MM.1S (cell line): Measurements from ENCODE around the gene PIGQ.
A peak's percentile ranks its signal among the peaks of the same experiment; 100 is the strongest.

Experiments used
- DNase-seq: peaks from one replicate; pipeline ENCODE4 v3.0.0-alpha.2; 2015
- H2AFZ ChIP-seq: fragments of 300-600 bp; sonication (generic); 2 replicates; pipeline ENCODE4 v1.6.0; 2016; ENCODE audit warnings: antibody characterized with exemption, low read length
- H3F3A ChIP-seq: fragments of 300-600 bp; sonication (generic); 2 replicates; pipeline ENCODE4 v1.6.1; 2016; ENCODE audit warnings: mild to moderate bottlenecking, antibody characterized with exemption, low read length, moderate library complexity, mixed read lengths; ENCODE audit not compliant: insufficient read depth
- H3K27ac ChIP-seq: fragments of 300-600 bp; sonication (generic); 2 replicates; pipeline ENCODE4 v1.5.1; 2016; ENCODE audit warnings: mild to moderate bottlenecking, low read length
- H3K27me3 ChIP-seq: fragments of 300-600 bp; sonication (generic); replicated peaks from 2 replicates; pipeline ENCODE4 v1.6.0; 2016; ENCODE audit warnings: low read length; ENCODE audit not compliant: insufficient read depth
- H3K36me3 ChIP-seq: fragments of 300-600 bp; sonication (generic); replicated peaks from 2 replicates; pipeline ENCODE4 v1.6.1; 2016; ENCODE audit warnings: mild to moderate bottlenecking, low read length, mixed read lengths; ENCODE audit not compliant: insufficient read depth
- H3K4me1 ChIP-seq: fragments of 300-600 bp; sonication (generic); 2 replicates; pipeline ENCODE4 v1.6.1; 2016; ENCODE audit warnings: low read length, mixed read lengths
- H3K4me2 ChIP-seq: fragments of 300-600 bp; sonication (generic); 2 replicates; pipeline ENCODE4 v1.6.0; 2016; ENCODE audit warnings: low read depth, low read length
- H3K4me3 ChIP-seq: fragments of 300-600 bp; sonication (generic); 2 replicates; pipeline ENCODE4 v1.5.1; 2016; ENCODE audit warnings: low read length, mixed read lengths
- H3K79me2 ChIP-seq: fragments of 300-600 bp; sonication (generic); 2 replicates; pipeline ENCODE4 v1.6.1; 2016; ENCODE audit warnings: mixed run types, low read length, mixed read lengths
- H3K9ac ChIP-seq: fragments of 300-600 bp; sonication (generic); 2 replicates; pipeline ENCODE4 v1.6.1; 2016; ENCODE audit warnings: low read length, mixed read lengths
- H3K9me2 ChIP-seq: fragments of 300-600 bp; sonication (generic); replicated peaks from 2 replicates; pipeline ENCODE4 v1.6.1; 2016; ENCODE audit warnings: mild to moderate bottlenecking, low read length, mixed read lengths; ENCODE audit not compliant: insufficient read depth
- H3K9me3 ChIP-seq: fragments of 300-600 bp; sonication (generic); replicated peaks from 2 replicates; pipeline ENCODE4 v1.6.1; 2016; ENCODE audit warnings: mild to moderate bottlenecking, low read length, mixed read lengths; ENCODE audit not compliant: insufficient read depth
- H4K20me1 ChIP-seq: fragments of 300-600 bp; sonication (generic); 2 replicates; pipeline ENCODE4 v1.6.1; 2016; ENCODE audit warnings: mild to moderate bottlenecking, low read length, moderate library complexity, mixed read lengths; ENCODE audit not compliant: insufficient read depth
- EZH2 ChIP-seq: fragments of 300-600 bp; sonication (generic); optimal IDR thresholded peaks from 2 replicates; pipeline ENCODE3; 2017; ENCODE audit warnings: low read depth, mild to moderate bottlenecking, antibody characterized with exemption, low read length, mixed read lengths
- EZH2phosphoT487 ChIP-seq: fragments of 300-600 bp; sonication (generic); IDR thresholded peaks from 2 replicates; pipeline ENCODE4 v1.6.1; 2018; ENCODE audit warnings: antibody characterized with exemption, low read length
- TF ChIP-seq, protein P1 (sequence below): fragments of 300-600 bp; sonication (generic); IDR thresholded peaks from 2 replicates; pipeline ENCODE4 v1.5.1; 2016; ENCODE audit warnings: antibody characterized with exemption, low read length, mixed read lengths

The PIGQ gene

DNA sequence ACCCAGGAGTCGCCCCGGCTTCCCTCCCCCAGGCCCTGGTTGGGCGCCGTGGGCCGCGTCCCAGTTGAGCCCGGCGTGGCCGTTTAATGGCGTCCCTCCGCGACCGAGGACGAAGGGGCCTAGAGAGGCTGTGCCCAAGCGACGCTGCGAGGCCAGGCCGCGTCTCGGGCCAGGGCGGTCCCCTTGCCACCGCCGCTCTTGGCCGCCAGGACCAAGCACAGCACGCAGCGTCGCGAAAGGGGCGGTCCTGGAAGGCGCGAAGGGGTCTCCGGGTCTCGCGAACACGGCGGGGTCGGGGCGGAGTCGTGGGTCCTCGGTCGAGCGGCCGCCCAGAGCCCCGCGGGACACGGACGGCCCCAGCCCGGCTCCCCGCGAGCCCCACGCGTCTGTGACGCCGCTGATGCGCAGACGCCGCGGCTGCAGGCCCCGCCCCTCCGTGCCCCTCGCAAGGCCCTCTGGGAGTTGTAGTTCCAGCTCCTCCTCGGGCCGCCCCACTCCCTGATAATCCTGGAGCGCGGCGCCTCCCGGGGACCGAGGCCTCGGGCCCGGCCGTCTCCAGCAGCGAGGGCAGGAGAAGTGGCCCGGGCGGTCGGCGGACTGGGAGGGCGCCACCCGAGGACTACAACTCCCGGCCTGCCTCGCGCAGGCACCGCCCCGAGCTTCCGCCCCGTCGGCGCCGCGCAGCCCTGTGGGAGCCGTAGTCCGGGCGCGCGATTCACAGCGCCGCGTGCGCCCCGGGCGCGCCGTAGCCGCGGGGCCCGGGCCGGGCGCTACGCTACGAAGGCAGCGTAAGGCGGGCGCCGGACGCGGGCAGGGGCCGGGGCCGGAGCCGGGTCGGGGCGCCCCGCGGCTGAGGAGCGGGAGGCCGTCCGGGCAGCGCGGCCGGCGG is 42.5 kb upstream of the PIGQ start, which contains the start of gene CAPN15:
Gene CAPN15 (plus strand): TSS at position 698 of the 889 bp plus-strand sequence. CDS start 19,127 bp downstream, outside the sequence.
- no peaks in the 10 kb centered on the region for H3K36me3 ChIP-seq
- no peaks in the 10 kb centered on the region for H3K9me2 ChIP-seq
- H3F3A ChIP-seq: no peaks in the 10 kb centered on the region
- TF ChIP-seq EZH2phosphoT487 (no peak), EZH2 (no peak)
- TF ChIP-seq, protein P1, sequence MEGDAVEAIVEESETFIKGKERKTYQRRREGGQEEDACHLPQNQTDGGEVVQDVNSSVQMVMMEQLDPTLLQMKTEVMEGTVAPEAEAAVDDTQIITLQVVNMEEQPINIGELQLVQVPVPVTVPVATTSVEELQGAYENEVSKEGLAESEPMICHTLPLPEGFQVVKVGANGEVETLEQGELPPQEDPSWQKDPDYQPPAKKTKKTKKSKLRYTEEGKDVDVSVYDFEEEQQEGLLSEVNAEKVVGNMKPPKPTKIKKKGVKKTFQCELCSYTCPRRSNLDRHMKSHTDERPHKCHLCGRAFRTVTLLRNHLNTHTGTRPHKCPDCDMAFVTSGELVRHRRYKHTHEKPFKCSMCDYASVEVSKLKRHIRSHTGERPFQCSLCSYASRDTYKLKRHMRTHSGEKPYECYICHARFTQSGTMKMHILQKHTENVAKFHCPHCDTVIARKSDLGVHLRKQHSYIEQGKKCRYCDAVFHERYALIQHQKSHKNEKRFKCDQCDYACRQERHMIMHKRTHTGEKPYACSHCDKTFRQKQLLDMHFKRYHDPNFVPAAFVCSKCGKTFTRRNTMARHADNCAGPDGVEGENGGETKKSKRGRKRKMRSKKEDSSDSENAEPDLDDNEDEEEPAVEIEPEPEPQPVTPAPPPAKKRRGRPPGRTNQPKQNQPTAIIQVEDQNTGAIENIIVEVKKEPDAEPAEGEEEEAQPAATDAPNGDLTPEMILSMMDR: no peak
- H2AFZ ChIP-seq: peak within 1 kb of the TSS; percentile 73
- DNase-seq: peak; percentile 88
- H3K4me3 ChIP-seq: peak within 1 kb of the TSS; percentile 88
- H3K4me2 ChIP-seq: peak within 1 kb of the TSS; percentile 98
- no peaks in the 10 kb centered on the region for H3K9me3 ChIP-seq
- peaks cover 65% of the 10 kb centered on the region for H3K79me2 ChIP-seq
- H3K27ac ChIP-seq: peak within 1 kb of the TSS; percentile 80
- H4K20me1 ChIP-seq: peaks cover 6% of the 10 kb centered on the region; the same call in 1 of the 2 replicates
- H3K9ac ChIP-seq: peak within 1 kb of the TSS; percentile 83
- H3K4me1 ChIP-seq: peaks cover 5% of the 10 kb centered on the region; the same call in 1 of the 2 replicates
- H3K27me3 ChIP-seq: no peaks in the 10 kb centered on the region

DNA sequence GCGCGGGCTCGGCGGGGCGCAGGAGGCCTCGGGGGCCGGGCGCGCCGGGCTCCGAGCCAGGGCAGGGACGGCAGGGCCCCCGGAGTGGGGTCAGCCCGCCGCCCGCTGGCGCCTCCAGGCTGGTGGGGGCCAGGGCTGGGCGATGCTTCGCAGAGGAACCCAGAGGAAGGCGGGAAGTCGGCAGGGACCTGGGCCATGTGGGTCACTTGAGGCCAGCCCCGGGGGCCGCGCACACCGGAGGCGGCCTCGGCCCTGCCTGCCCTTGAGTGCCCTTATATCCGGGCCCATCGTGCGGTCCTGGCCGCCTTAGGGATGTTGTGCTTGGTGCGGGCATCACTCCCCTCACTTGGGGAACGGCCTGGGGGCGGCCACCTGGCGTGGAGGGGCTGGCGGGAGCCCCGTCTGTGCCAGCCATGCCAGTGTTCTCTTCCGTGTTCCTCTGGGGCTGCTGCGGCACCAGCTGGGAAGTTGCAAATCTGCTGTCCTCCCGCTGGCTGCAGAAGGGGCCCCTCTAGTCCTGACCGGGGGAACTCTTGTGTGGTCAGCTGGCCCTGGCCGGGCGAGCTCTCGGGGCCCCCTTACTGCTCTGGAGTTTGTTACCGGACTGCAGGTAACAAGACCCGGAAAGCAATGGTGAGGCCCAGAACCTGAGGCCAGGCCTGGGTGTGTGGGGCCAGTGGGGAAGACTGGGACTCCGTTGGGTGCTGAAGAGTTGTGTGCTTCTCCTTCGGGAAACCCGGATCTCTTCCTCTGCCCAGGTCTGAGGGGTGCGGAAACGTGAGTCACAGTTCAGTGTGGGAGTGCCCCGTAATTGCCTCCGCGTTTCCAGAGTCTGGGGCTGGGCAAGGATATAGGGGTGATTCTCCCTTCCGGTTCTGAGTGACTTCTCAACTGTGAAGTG is 41.4 kb upstream of the PIGQ start:
- peaks cover 5% of the 10 kb centered on the region; the same call in 1 of the 2 replicates for H3K4me1 ChIP-seq
- H3F3A ChIP-seq: no peaks in the 10 kb centered on the region
- H3K27me3 ChIP-seq: no peaks in the 10 kb centered on the region
- H2AFZ ChIP-seq: no peak overlapping the region
- H3K4me3 ChIP-seq: peak overlapping the region; percentile 88
- H3K9me3 ChIP-seq: no peaks in the 10 kb centered on the region
- no peaks in the 10 kb centered on the region for H3K9me2 ChIP-seq
- peaks cover 6% of the 10 kb centered on the region; the same call in 1 of the 2 replicates for H4K20me1 ChIP-seq
- peak overlapping the region; percentile 84 for H3K4me2 ChIP-seq
- TF ChIP-seq EZH2 (no peak), EZH2phosphoT487 (no peak)
- TF ChIP-seq, protein P1: no peak
- peak overlapping the region; percentile 83 for H3K9ac ChIP-seq
- H3K27ac ChIP-seq: peak overlapping the region; percentile 26; the same call in 1 of the 2 replicates
- no peaks in the 10 kb centered on the region for H3K36me3 ChIP-seq
- DNase-seq: peak; percentile 17
- H3K79me2 ChIP-seq: peaks cover 75% of the 10 kb centered on the region

DNA sequence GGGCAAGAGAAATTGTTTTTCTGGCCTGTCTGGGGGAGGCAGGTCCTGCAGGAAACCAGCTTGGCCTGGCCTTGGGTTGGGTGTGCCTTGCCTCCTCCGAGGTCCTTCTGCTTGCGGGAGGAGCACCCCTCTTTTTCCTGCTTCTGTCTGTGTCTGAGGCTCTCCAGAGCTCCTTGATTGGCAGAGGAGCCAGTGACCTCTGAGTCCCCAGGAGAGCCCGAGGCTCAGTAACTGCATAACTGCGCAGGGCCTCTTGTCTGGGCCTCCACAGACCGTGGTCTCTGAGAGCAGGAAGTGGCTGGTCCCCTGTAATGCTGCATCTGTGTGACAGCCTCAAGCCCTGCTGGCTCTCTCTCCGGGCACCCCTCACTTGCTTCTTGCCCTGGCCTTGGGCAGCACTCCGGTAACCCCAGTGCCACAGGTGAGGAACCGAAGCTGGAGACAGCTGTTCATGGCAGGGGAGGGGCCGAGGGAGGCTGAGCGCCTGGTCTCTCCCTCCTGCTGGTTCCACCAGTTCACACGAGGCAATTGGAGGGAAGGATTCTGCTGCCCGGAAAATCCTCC is 40.7 kb upstream of the PIGQ start:
- H3K79me2 ChIP-seq: peaks cover 82% of the 10 kb centered on the region

More for the DNA sequence above, 40.7 kb upstream of the PIGQ start:
- Histone ChIP-seq H3K4me3 (peak overlapping the region; percentile 88), H3K9me3 (no peaks in the 10 kb centered on the region), H3F3A (no peaks in the 10 kb centered on the region), H3K4me2 (peak overlapping the region; percentile 84), H3K9me2 (no peaks in the 10 kb centered on the region), H4K20me1 (peaks cover 6% of the 10 kb centered on the region; the same call in 1 of the 2 replicates), H3K27me3 (no peaks in the 10 kb centered on the region), H3K36me3 (no peaks in the 10 kb centered on the region), H2AFZ (no peak overlapping the region), H3K27ac (no peak overlapping the region), H3K9ac (peak overlapping the region; percentile 83), H3K4me1 (peaks cover 5% of the 10 kb centered on the region; the same call in 1 of the 2 replicates)
- DNase-seq: no peak
- TF ChIP-seq, protein P1: no peak
- TF ChIP-seq EZH2 (no peak), EZH2phosphoT487 (no peak)
